ENCODE results near the gene NFE2. TPM values are rescaled to one million over a fixed set of nuclear protein-coding genes. Genes with fewer than 3 reads are reported as not detected.

The NFE2 gene
- total and polyA plus RNA-seq, 2 of the 8 experiments (the other 6 are each of a cell fraction or from before 2014, with no cell fraction given): 2.0 to 6.1 TPM

DNA sequence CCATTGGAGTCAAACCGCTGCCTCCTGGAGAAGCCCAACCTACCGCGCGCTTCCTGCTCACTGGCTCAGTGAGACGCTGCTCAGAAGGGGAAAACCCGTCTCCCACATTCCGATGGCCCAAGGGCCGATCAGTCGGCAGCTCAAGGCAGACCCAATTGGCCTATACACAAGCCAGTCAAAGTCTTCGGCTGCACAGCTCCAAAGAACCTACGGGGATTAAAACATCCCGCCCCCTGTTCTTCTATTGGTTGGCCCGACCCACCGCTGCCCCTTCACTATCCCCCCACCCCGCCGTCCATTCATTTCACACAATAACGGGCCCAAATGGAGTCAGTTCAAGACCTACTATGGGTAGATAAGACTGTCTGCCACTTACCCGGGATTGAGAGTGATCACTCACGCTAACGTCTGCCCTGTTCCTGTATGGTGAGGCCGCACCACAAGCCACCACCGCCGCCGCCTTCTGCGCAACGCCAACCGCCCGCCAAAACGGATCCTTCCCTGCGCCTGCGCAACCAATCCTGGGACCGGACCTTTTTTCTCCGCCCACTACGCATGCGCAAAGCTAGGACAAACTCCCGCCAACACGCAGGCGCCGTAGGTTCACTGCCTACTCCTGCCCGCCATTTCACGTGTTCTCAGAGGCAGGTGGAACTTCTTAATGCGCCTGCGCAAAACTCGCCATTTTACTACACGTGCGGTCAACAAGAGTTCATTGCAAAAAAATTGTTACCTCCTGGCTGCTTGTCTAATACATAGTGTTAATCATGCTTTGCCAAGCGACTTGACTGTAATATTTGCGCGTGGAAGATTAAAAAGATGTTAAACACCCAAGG is 21.0 kb downstream of the NFE2 start, which contains the start of gene CBX5 (continued):
- TF ChIP-seq, protein P1, sequence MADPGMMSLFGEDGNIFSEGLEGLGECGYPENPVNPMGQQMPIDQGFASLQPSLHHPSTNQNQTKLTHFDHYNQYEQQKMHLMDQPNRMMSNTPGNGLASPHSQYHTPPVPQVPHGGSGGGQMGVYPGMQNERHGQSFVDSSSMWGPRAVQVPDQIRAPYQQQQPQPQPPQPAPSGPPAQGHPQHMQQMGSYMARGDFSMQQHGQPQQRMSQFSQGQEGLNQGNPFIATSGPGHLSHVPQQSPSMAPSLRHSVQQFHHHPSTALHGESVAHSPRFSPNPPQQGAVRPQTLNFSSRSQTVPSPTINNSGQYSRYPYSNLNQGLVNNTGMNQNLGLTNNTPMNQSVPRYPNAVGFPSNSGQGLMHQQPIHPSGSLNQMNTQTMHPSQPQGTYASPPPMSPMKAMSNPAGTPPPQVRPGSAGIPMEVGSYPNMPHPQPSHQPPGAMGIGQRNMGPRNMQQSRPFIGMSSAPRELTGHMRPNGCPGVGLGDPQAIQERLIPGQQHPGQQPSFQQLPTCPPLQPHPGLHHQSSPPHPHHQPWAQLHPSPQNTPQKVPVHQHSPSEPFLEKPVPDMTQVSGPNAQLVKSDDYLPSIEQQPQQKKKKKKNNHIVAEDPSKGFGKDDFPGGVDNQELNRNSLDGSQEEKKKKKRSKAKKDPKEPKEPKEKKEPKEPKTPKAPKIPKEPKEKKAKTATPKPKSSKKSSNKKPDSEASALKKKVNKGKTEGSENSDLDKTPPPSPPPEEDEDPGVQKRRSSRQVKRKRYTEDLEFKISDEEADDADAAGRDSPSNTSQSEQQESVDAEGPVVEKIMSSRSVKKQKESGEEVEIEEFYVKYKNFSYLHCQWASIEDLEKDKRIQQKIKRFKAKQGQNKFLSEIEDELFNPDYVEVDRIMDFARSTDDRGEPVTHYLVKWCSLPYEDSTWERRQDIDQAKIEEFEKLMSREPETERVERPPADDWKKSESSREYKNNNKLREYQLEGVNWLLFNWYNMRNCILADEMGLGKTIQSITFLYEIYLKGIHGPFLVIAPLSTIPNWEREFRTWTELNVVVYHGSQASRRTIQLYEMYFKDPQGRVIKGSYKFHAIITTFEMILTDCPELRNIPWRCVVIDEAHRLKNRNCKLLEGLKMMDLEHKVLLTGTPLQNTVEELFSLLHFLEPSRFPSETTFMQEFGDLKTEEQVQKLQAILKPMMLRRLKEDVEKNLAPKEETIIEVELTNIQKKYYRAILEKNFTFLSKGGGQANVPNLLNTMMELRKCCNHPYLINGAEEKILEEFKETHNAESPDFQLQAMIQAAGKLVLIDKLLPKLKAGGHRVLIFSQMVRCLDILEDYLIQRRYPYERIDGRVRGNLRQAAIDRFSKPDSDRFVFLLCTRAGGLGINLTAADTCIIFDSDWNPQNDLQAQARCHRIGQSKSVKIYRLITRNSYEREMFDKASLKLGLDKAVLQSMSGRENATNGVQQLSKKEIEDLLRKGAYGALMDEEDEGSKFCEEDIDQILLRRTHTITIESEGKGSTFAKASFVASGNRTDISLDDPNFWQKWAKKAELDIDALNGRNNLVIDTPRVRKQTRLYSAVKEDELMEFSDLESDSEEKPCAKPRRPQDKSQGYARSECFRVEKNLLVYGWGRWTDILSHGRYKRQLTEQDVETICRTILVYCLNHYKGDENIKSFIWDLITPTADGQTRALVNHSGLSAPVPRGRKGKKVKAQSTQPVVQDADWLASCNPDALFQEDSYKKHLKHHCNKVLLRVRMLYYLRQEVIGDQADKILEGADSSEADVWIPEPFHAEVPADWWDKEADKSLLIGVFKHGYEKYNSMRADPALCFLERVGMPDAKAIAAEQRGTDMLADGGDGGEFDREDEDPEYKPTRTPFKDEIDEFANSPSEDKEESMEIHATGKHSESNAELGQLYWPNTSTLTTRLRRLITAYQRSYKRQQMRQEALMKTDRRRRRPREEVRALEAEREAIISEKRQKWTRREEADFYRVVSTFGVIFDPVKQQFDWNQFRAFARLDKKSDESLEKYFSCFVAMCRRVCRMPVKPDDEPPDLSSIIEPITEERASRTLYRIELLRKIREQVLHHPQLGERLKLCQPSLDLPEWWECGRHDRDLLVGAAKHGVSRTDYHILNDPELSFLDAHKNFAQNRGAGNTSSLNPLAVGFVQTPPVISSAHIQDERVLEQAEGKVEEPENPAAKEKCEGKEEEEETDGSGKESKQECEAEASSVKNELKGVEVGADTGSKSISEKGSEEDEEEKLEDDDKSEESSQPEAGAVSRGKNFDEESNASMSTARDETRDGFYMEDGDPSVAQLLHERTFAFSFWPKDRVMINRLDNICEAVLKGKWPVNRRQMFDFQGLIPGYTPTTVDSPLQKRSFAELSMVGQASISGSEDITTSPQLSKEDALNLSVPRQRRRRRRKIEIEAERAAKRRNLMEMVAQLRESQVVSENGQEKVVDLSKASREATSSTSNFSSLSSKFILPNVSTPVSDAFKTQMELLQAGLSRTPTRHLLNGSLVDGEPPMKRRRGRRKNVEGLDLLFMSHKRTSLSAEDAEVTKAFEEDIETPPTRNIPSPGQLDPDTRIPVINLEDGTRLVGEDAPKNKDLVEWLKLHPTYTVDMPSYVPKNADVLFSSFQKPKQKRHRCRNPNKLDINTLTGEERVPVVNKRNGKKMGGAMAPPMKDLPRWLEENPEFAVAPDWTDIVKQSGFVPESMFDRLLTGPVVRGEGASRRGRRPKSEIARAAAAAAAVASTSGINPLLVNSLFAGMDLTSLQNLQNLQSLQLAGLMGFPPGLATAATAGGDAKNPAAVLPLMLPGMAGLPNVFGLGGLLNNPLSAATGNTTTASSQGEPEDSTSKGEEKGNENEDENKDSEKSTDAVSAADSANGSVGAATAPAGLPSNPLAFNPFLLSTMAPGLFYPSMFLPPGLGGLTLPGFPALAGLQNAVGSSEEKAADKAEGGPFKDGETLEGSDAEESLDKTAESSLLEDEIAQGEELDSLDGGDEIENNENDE (IDR thresholded peaks at IDR 0.05; ENCODE audit: insufficient replicate concordance, low read length): no peak
- TF ChIP-seq NANOG (IDR thresholded peaks at IDR 0.05; ENCODE audit: insufficient read depth, low read depth, low read length, poor library complexity, severe bottlenecking) (peak; percentile 31), MAX (IDR thresholded peaks at IDR 0.05) (peak; percentile 96), TAF1 (IDR thresholded peaks at IDR 0.05; ENCODE audit: low read depth, low read length) (peak; percentile 96), TAF7 (optimal IDR thresholded peaks at IDR 0.05; ENCODE audit: borderline replicate concordance, low read depth, low read length) (peak; percentile 97), FOSL1 (IDR thresholded peaks at IDR 0.05; ENCODE audit: insufficient read depth, low read depth, low read length) (no peak), TBP (IDR thresholded peaks at IDR 0.05; ENCODE audit: low read depth, low read length) (peak; percentile 97), CEBPB (IDR thresholded peaks at IDR 0.05; ENCODE audit: low read depth, low read length) (no peak), CHD2 (IDR thresholded peaks at IDR 0.05; ENCODE audit: low read length) (peak; percentile 83)

Measured in H1 (cell line).